Thyroid gland (tissue), 4 donors: Measurements from ENCODE around the gene PTX3. TPM values are rescaled to one million over a fixed set of nuclear protein-coding genes. Genes with fewer than 3 reads are reported as not detected.

Source experiments
- DNase-seq, 2 donors: peaks; one replicate each; pipeline ENCODE4 v3.0.0-alpha.2; 2019
- H3K27ac ChIP-seq, 3 donors: fragments of 200-600 bp; sonication (generic); 1 replicate in 2 of 3; 2 replicates in 1 of 3; pipeline ENCODE4 v1.5.1; 2016 to 2019; ENCODE audit warnings: mild to moderate bottlenecking in 1 of 3, moderate library complexity in 1 of 3
- H3K27me3 ChIP-seq: fragments of 200-600 bp; sonication (generic); one replicate; pipeline ENCODE4 v1.5.1; 2019
- H3K36me3 ChIP-seq, 2 donors: fragments of 200-600 bp; sonication (generic); one replicate each; pipeline ENCODE4 v1.5.1; 2016 to 2019
- H3K4me1 ChIP-seq, 2 donors: fragments of 200-600 bp; sonication (generic); one replicate each; pipeline ENCODE4 v1.5.1; 2017 to 2019
- H3K4me3 ChIP-seq, 3 donors: fragments of 200-600 bp; sonication (generic); replicated peaks in 1 of 3; 1 replicate in 2 of 3; 2 replicates in 1 of 3; pipeline ENCODE4 v1.5.1; 2016; ENCODE audit warnings: mild to moderate bottlenecking in 1 of 3
- H3K9me3 ChIP-seq: fragments of 200-600 bp; sonication (generic); one replicate; pipeline ENCODE4 v1.5.1; 2017
- CTCF ChIP-seq, 6 experiments: fragments of 200-600 bp in 3 of 6; fragments of 450-650 bp in 3 of 6; sonication (generic) in 3 of 6; IDR thresholded peaks; one replicate each; pipeline ENCODE4 v1.5.1; 2016 to 2019; ENCODE audit warnings: antibody characterized with exemption in 6 of 6, mild to moderate bottlenecking in 2 of 6, inconsistent platforms in 1 of 6, moderate library complexity in 1 of 6
- POLR2A ChIP-seq, 2 donors: fragments of 450-650 bp; IDR thresholded peaks; one replicate each; pipeline ENCODE4 v1.6.1; 2017; ENCODE audit warnings: antibody characterized with exemption in 2 of 2, mild to moderate bottlenecking in 2 of 2, moderate library complexity in 1 of 2
- WGBS, 2 donors: methylation state at CpG; one replicate each; pipeline ENCODE4 v1.1.5; 2017; 5-methylcytosine and 5-hydroxymethylcytosine counted together
- intact Hi-C: fragments of 100-400 bp; cut with DNase I; formaldehyde crosslinking; loops from one replicate; pipeline ENCODE4 v1.15.1; 2023
- total RNA-seq, 4 donors: library from RNA; depleted of rRNA; stranded (reverse); fragments of >200 nt; gene quantifications; one replicate each; pipeline ENCODE4 v1.2.3, GENCODE V29; 2016

PTX3 gene
- total RNA-seq, 4 donors from 2014 or later = 0.88 to 19.8 (median 6.6) TPM

DNA sequence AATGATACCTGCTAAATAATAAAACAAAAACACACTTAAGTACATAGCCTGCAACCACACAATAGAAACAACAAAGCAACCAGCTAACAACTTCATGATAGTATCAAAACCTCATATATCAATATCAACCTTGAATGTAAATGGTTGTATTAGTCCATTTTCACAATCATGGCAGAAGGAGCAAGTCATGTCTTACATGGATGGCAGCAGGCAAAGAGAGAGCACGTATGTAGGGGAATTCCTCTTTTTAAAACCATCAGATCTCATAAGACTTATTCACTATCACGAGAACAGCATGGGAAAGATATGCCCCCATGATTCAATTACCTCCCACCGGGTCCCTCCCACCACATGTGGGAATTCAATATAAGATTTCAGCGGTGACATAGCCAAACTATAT, 44.5 kb upstream of the PTX3 start:
- no peaks in the 10 kb centered on the region for H3K9me3 ChIP-seq
- H3K27me3 ChIP-seq = no peaks in the 10 kb centered on the region
- no peak for DNase-seq
- H3K4me3 ChIP-seq = no peak overlapping the region
- no peak overlapping the region for H3K27ac ChIP-seq
- TF ChIP-seq CTCF (IDR thresholded peaks at IDR 0.05) (no peak), POLR2A (IDR thresholded peaks at IDR 0.05) (no peak)
- no peaks in the 10 kb centered on the region for H3K36me3 ChIP-seq
- no peaks in the 10 kb centered on the region for H3K4me1 ChIP-seq
- intact Hi-C loops = no loop called here
- WGBS, 2 donors = 94 to 98% methylated on average over 4 of the region's 4 CpGs

GRCh38 chr3:157393113-157393512, 43.5 kb upstream of the PTX3 start:
- Histone ChIP-seq H3K9me3 (no peaks in the 10 kb centered on the region), H3K27me3 (no peaks in the 10 kb centered on the region), H3K27ac (no peak overlapping the region), H3K36me3 (no peaks in the 10 kb centered on the region), H3K4me3 (no peak overlapping the region), H3K4me1 (no peaks in the 10 kb centered on the region)
- no peak for DNase-seq
- intact Hi-C loops = no loop called here
- no peak for TF ChIP-seq CTCF (IDR thresholded peaks at IDR 0.05)
- no peak for TF ChIP-seq POLR2A (IDR thresholded peaks at IDR 0.05)

- no peaks in the 10 kb centered on the region for H3K36me3 ChIP-seq
- H3K27me3 ChIP-seq = no peaks in the 10 kb centered on the region
- DNase-seq = no peak
- intact Hi-C loops = no loop called here
- 83 to 86% methylated on average over 1 of the region's 1 CpG for WGBS, 2 donors
- H3K4me1 ChIP-seq = no peaks in the 10 kb centered on the region
- TF ChIP-seq POLR2A (IDR thresholded peaks at IDR 0.05) (no peak), CTCF (IDR thresholded peaks at IDR 0.05) (no peak)
- H3K27ac ChIP-seq = no peak overlapping the region
- no peaks in the 10 kb centered on the region for H3K9me3 ChIP-seq
- no peak overlapping the region for H3K4me3 ChIP-seq
Observed at GRCh38 chr3:157394411-157394810, 42.2 kb upstream of the PTX3 start.

GRCh38 chr3:157398598-157398997, 38.1 kb upstream of the PTX3 start:
- 97 to 98% methylated on average over 3 of the region's 3 CpGs for WGBS, 2 donors
- no peak for DNase-seq
- no peak overlapping the region for H3K27ac ChIP-seq
- no peaks in the 10 kb centered on the region for H3K9me3 ChIP-seq
- H3K36me3 ChIP-seq = no peaks in the 10 kb centered on the region
- TF ChIP-seq CTCF (IDR thresholded peaks at IDR 0.05) = no peak
- TF ChIP-seq POLR2A (IDR thresholded peaks at IDR 0.05) = no peak
- H3K4me1 ChIP-seq = no peaks in the 10 kb centered on the region
- intact Hi-C loops = no loop called here
- no peaks in the 10 kb centered on the region for H3K27me3 ChIP-seq
- H3K4me3 ChIP-seq = no peak overlapping the region

DNA sequence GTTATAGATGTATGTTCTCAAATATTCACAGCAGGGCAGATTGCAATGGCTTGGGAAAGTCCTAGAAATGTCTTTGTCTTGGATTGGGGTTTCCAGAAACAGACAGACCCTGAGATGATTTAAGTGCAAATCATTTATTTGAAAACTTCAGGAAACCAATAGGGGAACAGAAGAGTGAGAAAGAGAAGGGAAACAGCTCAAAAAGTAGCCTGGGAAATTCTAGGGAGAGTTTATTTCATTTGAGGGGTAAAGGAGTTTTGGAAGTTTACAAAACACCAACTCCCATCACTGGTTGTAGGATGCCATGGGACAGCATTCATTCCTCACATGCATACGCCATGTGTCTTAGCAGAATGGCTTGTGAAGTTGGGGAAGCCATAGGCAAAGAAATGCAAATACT, 32.3 kb upstream of the PTX3 start:
- Histone ChIP-seq H3K36me3 (no peaks in the 10 kb centered on the region), H3K9me3 (no peaks in the 10 kb centered on the region), H3K4me1 (no peaks in the 10 kb centered on the region), H3K4me3 (no peak overlapping the region), H3K27me3 (no peaks in the 10 kb centered on the region), H3K27ac (no peak overlapping the region)
- no peak for TF ChIP-seq CTCF (IDR thresholded peaks at IDR 0.05)
- TF ChIP-seq POLR2A (IDR thresholded peaks at IDR 0.05) = no peak
- intact Hi-C loops = no loop called here
- DNase-seq = no peak
- WGBS, 2 donors = 31 to 100% methylated on average over 1 of the region's 1 CpG
